Activated CD4-positive, alpha-beta T cell treated with anti-CD3 and anti-CD28 coated beads, Interleukin-2, amount 50 U/mL, for 24 hours (primary cell): ENCODE data around the gene TBXAS1.

ENCODE experiments used
- DNase-seq, 2 donors: peaks; one replicate each; pipeline ENCODE4 v3.0.0-alpha.2; 2020; ENCODE audit warnings: low read depth in 1 of 2, low spot score in 1 of 2

The TBXAS1 gene

GRCh38 chr7:140039896-140040295 is 210.8 kb downstream of the TBXAS1 start:
- no peak for DNase-seq

GRCh38 chr7:140041659-140042385 is 212.8 kb downstream of the TBXAS1 start:
- no peak for DNase-seq

GRCh38 chr7:140042386-140042670 is 213.3 kb downstream of the TBXAS1 start:
- DNase-seq, result no peak

- no peak for DNase-seq
These were observed 215.2 kb downstream of the TBXAS1 start for GRCh38 chr7:140044251-140044650.

- DNase-seq, result no peak
These were observed 216.6 kb downstream of the TBXAS1 start for GRCh38 chr7:140045697-140046096.

GRCh38 chr7:140047197-140047596 is 218.1 kb downstream of the TBXAS1 start:
- DNase-seq, result no peak

- no peak for DNase-seq
These were observed 219.1 kb downstream of the TBXAS1 start for GRCh38 chr7:140048138-140048537.

- DNase-seq, result no peak
These were observed 219.9 kb downstream of the TBXAS1 start for GRCh38 chr7:140048989-140049338.

- no peak for DNase-seq
These were observed 220.4 kb downstream of the TBXAS1 start for GRCh38 chr7:140049339-140050024.

GRCh38 chr7:140050100-140050499 is 221.0 kb downstream of the TBXAS1 start:
- no peak for DNase-seq

GRCh38 chr7:140051820-140052219 is 222.8 kb downstream of the TBXAS1 start:
- DNase-seq, result no peak

GRCh38 chr7:140053812-140054539 is 224.9 kb downstream of the TBXAS1 start:
- DNase-seq, result no peak

GRCh38 chr7:140054751-140055150 is 225.7 kb downstream of the TBXAS1 start:
- no peak for DNase-seq

- no peak for DNase-seq
These were observed 226.8 kb downstream of the TBXAS1 start for GRCh38 chr7:140055833-140056232.

- no peak for DNase-seq
These were observed 227.5 kb downstream of the TBXAS1 start for GRCh38 chr7:140056431-140057142.

- DNase-seq, result no peak
These were observed 228.1 kb downstream of the TBXAS1 start for GRCh38 chr7:140057143-140057535.

GRCh38 chr7:140058517-140058916 is 229.5 kb downstream of the TBXAS1 start:
- DNase-seq, result no peak

- peak in 1 of 2 donors; percentile 47 for DNase-seq
These were observed 230.5 kb downstream of the TBXAS1 start for GRCh38 chr7:140059273-140060242.

- no peak for DNase-seq
These were observed 231.2 kb downstream of the TBXAS1 start for GRCh38 chr7:140060243-140060630.

- no peak for DNase-seq
These were observed 231.9 kb downstream of the TBXAS1 start for GRCh38 chr7:140060788-140061606.
